ENCODE results near the gene UPP2. TPM values are rescaled to one million over a fixed set of nuclear protein-coding genes. Genes with fewer than 3 reads are reported as not detected.

Gene UPP2
- total RNA-seq, 1 donor: not detected

GRCh38 chr2:158066046-158066713 lies 35.5 kb upstream of the UPP2 start:
- no peak for DNase-seq (ENCODE audit: low read depth)
- no peak overlapping the region for H3K4me3 ChIP-seq (ENCODE audit: low read depth, low read length)
- no peak for TF ChIP-seq CTCF (IDR thresholded peaks at IDR 0.05; ENCODE audit: insufficient read depth, low read length)

- no peak for DNase-seq (ENCODE audit: low read depth)
- TF ChIP-seq CTCF (IDR thresholded peaks at IDR 0.05; ENCODE audit: insufficient read depth, low read length): no peak
- H3K4me3 ChIP-seq (ENCODE audit: low read depth, low read length): no peak overlapping the region
These were observed 30.7 kb upstream of the UPP2 start for GRCh38 chr2:158071018-158071417.

GRCh38 chr2:158072361-158072760 lies 29.3 kb upstream of the UPP2 start:
- no peak for DNase-seq (ENCODE audit: low read depth)
- no peak for TF ChIP-seq CTCF (IDR thresholded peaks at IDR 0.05; ENCODE audit: insufficient read depth, low read length)
- no peak overlapping the region for H3K4me3 ChIP-seq (ENCODE audit: low read depth, low read length)

GRCh38 chr2:158079672-158080071 lies 22.0 kb upstream of the UPP2 start:
- DNase-seq (ENCODE audit: low read depth): peak; percentile 42
- no peak for TF ChIP-seq CTCF (IDR thresholded peaks at IDR 0.05; ENCODE audit: insufficient read depth, low read length)
- H3K4me3 ChIP-seq (ENCODE audit: low read depth, low read length): no peak overlapping the region

- DNase-seq (ENCODE audit: low read depth): no peak
- H3K4me3 ChIP-seq (ENCODE audit: low read depth, low read length): no peak overlapping the region
- TF ChIP-seq CTCF (IDR thresholded peaks at IDR 0.05; ENCODE audit: insufficient read depth, low read length): no peak
These were observed 13.6 kb upstream of the UPP2 start for GRCh38 chr2:158088093-158088492.

DNA sequence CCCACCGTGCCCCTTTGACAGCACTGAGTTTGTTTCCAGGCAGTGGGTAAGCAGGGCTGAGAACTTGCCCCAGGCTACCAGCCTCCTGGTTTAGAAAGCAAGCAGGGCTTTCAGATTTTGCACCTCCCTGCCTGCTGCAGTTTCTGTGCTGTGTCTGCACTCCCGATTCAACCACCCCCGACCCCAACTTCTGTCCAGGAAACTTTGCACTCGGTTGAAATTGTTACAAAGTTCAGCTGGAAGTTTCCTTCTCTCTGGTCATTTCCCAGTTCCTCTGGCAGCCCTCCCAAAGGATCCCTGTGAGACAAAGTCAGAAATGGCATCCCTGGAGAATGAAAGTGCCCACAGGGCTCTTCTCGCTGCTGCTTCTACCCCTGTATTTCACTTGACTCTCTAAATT lies 12.4 kb upstream of the UPP2 start:
- H3K4me3 ChIP-seq (ENCODE audit: low read depth, low read length): no peak overlapping the region
- no peak for DNase-seq (ENCODE audit: low read depth)
- TF ChIP-seq CTCF (IDR thresholded peaks at IDR 0.05; ENCODE audit: insufficient read depth, low read length): no peak

DNA sequence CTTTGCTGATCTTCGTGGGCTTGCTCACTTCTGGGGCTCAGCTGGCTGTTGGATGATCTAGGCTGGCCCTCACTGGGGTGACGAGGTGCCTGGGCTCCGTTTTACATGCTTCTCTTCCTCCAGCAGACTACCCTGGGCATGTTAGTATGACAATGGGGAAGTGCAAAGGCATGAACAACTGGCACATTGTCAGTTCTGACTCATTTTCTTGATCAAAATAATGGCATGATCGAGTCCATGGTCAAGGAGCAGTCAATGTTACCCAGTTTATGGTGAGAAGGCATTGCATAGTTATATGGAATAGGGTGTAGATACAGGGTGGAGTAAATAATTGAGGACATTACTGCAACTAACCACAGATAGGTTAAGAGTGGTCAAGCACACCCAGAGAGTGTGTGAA lies 10.0 kb upstream of the UPP2 start:
- H3K4me3 ChIP-seq (ENCODE audit: low read depth, low read length): no peak overlapping the region
- no peak for DNase-seq (ENCODE audit: low read depth)
- TF ChIP-seq CTCF (IDR thresholded peaks at IDR 0.05; ENCODE audit: insufficient read depth, low read length): no peak
